ENCODE measurements around the gene FTO. TPM values are rescaled to one million over a fixed set of nuclear protein-coding genes. Genes with fewer than 3 reads are reported as not detected.

FTO gene
- total and polyA plus RNA-seq, 5 experiments from 2014 or later = 51.2 to 91.9 (median 70.2) TPM

GRCh38 chr16:54150861-54151260 lies 446.9 kb downstream of the FTO start:
- no peak for DNase-seq

DNA sequence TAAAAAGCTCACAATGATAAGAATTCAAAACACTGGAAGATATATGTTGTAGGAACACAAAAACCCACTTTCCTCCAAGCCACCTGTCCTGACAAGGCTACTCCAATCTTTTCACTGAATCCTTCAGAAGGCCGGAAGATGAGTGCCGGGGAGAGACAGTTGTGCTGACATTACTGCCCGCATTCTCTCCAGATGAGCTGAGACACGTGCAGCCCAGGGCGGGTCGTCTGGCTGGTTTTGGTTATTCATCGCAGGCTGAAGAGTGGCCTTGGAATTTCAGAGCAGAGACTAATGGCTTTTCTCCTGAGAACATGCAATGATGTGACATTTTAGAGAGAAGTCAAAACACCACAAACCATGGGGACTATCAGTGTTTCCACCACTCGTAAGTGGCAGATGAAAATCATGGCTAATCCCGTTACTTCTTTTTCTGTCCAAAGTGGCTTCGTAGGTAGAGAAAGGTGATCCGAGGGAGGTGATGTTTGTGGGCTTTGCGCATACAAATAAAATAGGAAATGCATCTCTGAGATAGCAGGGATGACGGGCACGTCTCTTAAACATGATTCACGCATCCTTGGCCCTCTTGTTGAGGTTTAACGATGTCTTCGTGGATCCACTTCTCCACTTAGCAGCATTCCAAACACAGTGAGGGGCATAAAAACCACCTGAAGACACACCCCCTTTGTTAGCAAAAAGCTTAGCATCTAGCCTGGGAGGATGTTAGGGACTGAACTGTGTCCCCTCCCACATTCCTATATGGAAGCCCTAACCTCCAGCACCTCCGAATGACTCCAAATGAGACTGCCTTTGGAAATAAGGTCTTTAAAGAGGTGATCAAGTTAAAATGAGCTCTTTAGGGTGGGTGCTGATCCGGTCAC lies 448.6 kb downstream of the FTO start:
- no peak for DNase-seq
- Mint-ChIP-seq H3K4me3 (no peak overlapping the region), H3K9me3 (peaks cover 0 to 28% (median 6%) of the 10 kb centered on the region in 9 donors), H3K27me3 (peaks cover 0 to 11% (median 5%) of the 10 kb centered on the region in 5 donors), H3K36me3 (peaks cover 0 to 5% (median 0%) of the 10 kb centered on the region in 3 donors), H3K27ac (no peak overlapping the region), H3K4me1 (no peaks in the 10 kb centered on the region)
- POLR2A ChIA-PET = no interaction called here
- ATAC-seq = no peak

More at GRCh38 chr16:54150861-54151260, 446.9 kb downstream of the FTO start:
- peaks cover 0 to 11% (median 7%) of the 10 kb centered on the region in 5 donors for H3K27me3 Mint-ChIP-seq
- H3K4me1 Mint-ChIP-seq = no peaks in the 10 kb centered on the region
- ATAC-seq = no peak
- no peak overlapping the region for H3K27ac Mint-ChIP-seq
- no peaks in the 10 kb centered on the region for H3K36me3 Mint-ChIP-seq
- peaks cover 0 to 13% (median 0%) of the 10 kb centered on the region in 9 donors for H3K9me3 Mint-ChIP-seq
- no peak overlapping the region for H3K4me3 Mint-ChIP-seq
- POLR2A ChIA-PET = no interaction called here

DNA sequence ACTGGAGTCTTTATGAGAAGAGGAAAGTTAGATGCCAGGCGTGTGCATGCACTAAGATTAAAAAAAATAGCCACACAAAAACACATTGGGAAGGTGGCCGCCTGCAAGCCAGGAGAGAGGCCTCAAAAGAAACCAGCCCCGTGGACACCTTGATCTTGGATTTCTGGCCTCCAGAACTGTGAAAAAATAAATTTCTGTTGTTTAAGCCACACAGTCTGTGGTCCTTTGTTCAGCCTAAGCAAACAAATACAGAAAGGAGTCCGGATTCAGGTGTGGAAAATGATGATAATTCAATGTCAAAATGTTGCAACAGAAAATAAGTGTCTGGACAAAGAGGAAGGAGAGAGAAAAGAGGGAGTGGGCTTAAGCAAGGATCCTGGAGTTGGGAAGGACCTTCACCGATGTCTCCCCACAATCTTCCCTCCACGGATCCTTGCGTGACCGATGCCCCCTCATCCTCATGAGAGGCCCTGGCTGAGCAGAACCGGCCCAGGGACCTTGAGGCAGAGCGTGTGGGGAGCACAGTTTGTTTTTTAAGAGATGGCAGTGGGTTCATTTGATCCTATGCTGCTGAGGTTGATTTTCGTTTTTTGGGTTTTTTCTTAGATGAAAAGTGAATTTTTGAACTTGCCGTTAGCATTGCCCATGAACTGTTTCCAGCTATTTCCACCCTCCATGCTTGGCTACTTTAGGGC lies 449.4 kb downstream of the FTO start:
- H3K4me1 Mint-ChIP-seq = no peaks in the 10 kb centered on the region
- peaks cover 0 to 5% (median 0%) of the 10 kb centered on the region in 3 donors for H3K36me3 Mint-ChIP-seq
- POLR2A ChIA-PET = no interaction called here
- peaks cover 0 to 8% (median 5%) of the 10 kb centered on the region in 5 donors for H3K27me3 Mint-ChIP-seq
- DNase-seq (no peak), ATAC-seq (no peak)
- no peak overlapping the region for H3K4me3 Mint-ChIP-seq
- H3K9me3 Mint-ChIP-seq = peaks cover 0 to 30% (median 6%) of the 10 kb centered on the region in 9 donors
- H3K27ac Mint-ChIP-seq = no peak overlapping the region

DNA sequence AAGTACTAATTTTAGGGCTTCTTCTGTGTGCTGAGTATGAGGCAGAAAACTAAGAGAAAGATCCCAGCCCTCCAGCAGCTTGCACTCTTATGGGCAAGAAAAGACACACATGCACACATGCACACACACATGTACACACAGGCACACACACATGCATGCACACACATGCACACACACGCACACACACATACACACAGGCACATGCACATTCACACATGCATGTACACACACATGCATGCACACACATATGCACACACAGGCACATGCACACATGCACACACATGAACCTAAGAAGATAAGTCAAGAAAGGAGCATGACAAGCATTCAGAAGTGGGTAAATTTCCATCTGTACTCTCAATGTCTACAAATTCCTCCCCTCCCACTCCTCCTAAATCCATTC lies 452.4 kb downstream of the FTO start:
- POLR2A ChIA-PET = no interaction called here
- H3K36me3 Mint-ChIP-seq = peaks cover 0 to 5% (median 0%) of the 10 kb centered on the region in 3 donors
- peaks cover 0 to 41% (median 6%) of the 10 kb centered on the region in 9 donors for H3K9me3 Mint-ChIP-seq
- H3K4me3 Mint-ChIP-seq = no peak overlapping the region
- ATAC-seq = no peak
- no peak for DNase-seq
- H3K27ac Mint-ChIP-seq = no peak overlapping the region
- peaks cover 0 to 8% (median 4%) of the 10 kb centered on the region in 5 donors for H3K27me3 Mint-ChIP-seq
- no peaks in the 10 kb centered on the region for H3K4me1 Mint-ChIP-seq

- H3K9me3 Mint-ChIP-seq = peaks cover 0 to 41% (median 6%) of the 10 kb centered on the region in 9 donors
- POLR2A ChIA-PET = no interaction called here
- peaks cover 0 to 14% (median 1%) of the 10 kb centered on the region in 5 donors for H3K27me3 Mint-ChIP-seq
- peaks cover 0 to 2% (median 0%) of the 10 kb centered on the region in 4 donors for H3K4me1 Mint-ChIP-seq
- H3K4me3 Mint-ChIP-seq = no peak overlapping the region
- no peak for ATAC-seq
- DNase-seq = no peak
- peaks cover 0 to 5% (median 0%) of the 10 kb centered on the region in 3 donors for H3K36me3 Mint-ChIP-seq
- H3K27ac Mint-ChIP-seq = peak overlapping the region in 1 of 10 donors; percentile 19
These were observed 455.0 kb downstream of the FTO start for GRCh38 chr16:54158986-54159385.

DNA sequence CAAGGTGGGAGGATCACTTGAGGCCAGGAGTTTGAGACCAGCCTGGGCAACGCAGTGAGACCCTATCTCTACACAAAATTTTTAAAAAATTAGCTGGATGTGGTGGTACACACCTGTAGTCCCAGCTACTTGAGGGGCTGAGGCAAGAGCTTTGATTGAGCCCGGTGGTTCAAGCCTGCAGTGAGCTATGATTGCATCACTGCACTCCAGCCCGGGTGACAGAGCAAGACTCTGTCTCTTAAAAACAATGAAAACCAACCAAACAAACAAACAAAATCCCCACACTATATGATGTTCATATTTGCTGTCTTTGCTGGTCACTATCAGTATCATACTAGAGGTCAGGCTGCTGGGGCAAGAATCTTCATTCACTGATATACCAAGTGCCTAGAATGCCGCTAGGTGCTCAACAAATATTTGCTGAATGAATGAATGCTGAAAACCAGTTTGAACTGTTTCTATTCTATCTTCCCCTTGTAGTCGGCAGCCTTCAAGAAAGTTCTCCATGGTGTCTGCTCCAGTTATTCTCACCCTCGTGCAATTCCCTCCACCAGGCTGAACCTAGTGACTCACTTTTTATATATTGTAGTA lies 455.6 kb downstream of the FTO start:
- no peak overlapping the region for H3K27ac Mint-ChIP-seq
- peaks cover 0 to 11% (median 1%) of the 10 kb centered on the region in 5 donors for H3K27me3 Mint-ChIP-seq
- no peak for ATAC-seq
- peaks cover 0 to 5% (median 0%) of the 10 kb centered on the region in 3 donors for H3K36me3 Mint-ChIP-seq
- no peak overlapping the region for H3K4me3 Mint-ChIP-seq
- POLR2A ChIA-PET = no interaction called here
- H3K4me1 Mint-ChIP-seq = peaks cover 0 to 2% (median 0%) of the 10 kb centered on the region in 4 donors
- peaks cover 0 to 40% (median 6%) of the 10 kb centered on the region in 9 donors for H3K9me3 Mint-ChIP-seq
- no peak for DNase-seq

DNA sequence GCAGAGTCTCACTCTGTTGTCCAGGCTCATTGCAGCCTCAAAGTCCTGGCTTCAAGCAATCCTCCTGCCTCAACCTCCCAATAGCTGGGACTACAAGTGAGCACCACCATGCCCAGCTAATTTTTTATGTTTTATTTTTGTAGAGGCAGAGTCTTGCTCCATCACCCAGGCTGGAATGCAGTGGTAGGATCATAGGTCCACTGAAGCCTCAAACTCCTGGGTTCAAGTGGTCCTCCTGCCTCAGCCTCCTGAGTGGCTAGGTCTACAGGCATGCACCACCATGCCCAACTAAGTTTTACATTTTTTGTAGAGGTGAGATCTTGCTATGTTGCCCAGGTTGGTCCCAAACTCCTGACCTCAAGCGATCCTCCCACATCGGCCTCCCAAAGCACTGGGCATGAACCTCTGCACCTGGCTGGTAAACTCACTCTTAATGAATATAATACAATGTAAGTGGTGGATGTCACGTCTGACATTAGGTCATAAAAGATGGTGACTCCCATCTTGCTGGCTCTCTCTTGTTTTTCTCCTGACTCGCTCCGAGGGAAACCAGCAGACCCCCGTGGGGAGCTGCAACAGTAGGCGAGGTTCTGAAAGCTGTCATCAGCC lies 456.4 kb downstream of the FTO start:
- H3K36me3 Mint-ChIP-seq = peaks cover 0 to 5% (median 0%) of the 10 kb centered on the region in 3 donors
- no peak overlapping the region for H3K4me3 Mint-ChIP-seq
- H3K9me3 Mint-ChIP-seq = peaks cover 0 to 33% (median 6%) of the 10 kb centered on the region in 9 donors
- H3K27me3 Mint-ChIP-seq = peaks cover 0 to 8% (median 1%) of the 10 kb centered on the region in 5 donors
- peaks cover 0 to 2% (median 0%) of the 10 kb centered on the region in 4 donors for H3K4me1 Mint-ChIP-seq
- no peak for DNase-seq
- H3K27ac Mint-ChIP-seq = no peak overlapping the region
- POLR2A ChIA-PET = no interaction called here
- ATAC-seq = no peak

- POLR2A ChIA-PET = interaction anchor here (0.6 kb wide), 1 partner anchor 159 kb away, joined by 3 read pairs; no protein-coding TSS in a partner anchor
- peaks cover 0 to 3% (median 0%) of the 10 kb centered on the region in 3 donors for H3K36me3 Mint-ChIP-seq
- ATAC-seq (no peak), DNase-seq (no peak)
- H3K27me3 Mint-ChIP-seq = peaks cover 0 to 8% (median 0%) of the 10 kb centered on the region in 5 donors
- H3K4me3 Mint-ChIP-seq = no peak overlapping the region
- H3K4me1 Mint-ChIP-seq = peaks cover 0 to 2% (median 0%) of the 10 kb centered on the region in 4 donors
- H3K9me3 Mint-ChIP-seq = peaks cover 0 to 24% (median 4%) of the 10 kb centered on the region in 9 donors
- H3K27ac Mint-ChIP-seq = no peak overlapping the region
These were observed 457.3 kb downstream of the FTO start for GRCh38 chr16:54160939-54161897.

- DNase-seq (no peak), ATAC-seq (no peak)
- Mint-ChIP-seq H3K27ac (no peak overlapping the region), H3K4me1 (peaks cover 0 to 5% (median 0%) of the 10 kb centered on the region in 4 donors), H3K9me3 (peaks cover 0 to 22% (median 0%) of the 10 kb centered on the region in 9 donors), H3K36me3 (no peaks in the 10 kb centered on the region), H3K27me3 (peaks cover 0 to 10% (median 0%) of the 10 kb centered on the region in 5 donors), H3K4me3 (no peak overlapping the region)
- POLR2A ChIA-PET = no interaction called here
These were observed 459.4 kb downstream of the FTO start for GRCh38 chr16:54163197-54163843.

DNA sequence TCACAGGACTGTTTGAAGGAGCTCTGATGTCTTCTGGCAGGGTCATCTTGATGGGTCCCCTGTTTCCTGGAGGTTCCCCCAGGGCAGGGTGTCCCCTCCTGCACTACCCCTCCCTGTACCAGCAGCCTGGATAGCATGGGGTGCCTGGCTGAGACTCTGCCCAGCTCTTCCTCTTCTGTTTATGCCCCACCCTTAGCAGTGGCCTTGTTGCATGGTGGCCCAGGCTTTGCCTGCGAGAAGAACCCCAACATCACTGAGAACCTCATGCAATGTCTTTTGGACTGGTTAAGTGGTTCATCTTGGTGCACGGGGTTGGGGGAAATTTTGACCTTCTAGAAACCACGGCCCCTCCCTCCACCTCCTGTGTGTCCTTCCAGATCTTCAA lies 460.8 kb downstream of the FTO start:
- H3K4me3 Mint-ChIP-seq = no peak overlapping the region

More for the DNA sequence above, 460.8 kb downstream of the FTO start:
- Mint-ChIP-seq H3K27me3 (peaks cover 0 to 10% (median 0%) of the 10 kb centered on the region in 5 donors), H3K4me1 (peaks cover 0 to 5% (median 0%) of the 10 kb centered on the region in 4 donors), H3K9me3 (peaks cover 0 to 10% (median 0%) of the 10 kb centered on the region in 9 donors), H3K36me3 (no peaks in the 10 kb centered on the region), H3K27ac (no peak overlapping the region)
- ATAC-seq (no peak), DNase-seq (no peak)
- POLR2A ChIA-PET = no interaction called here
